GM23248 (cell line): Measurements from ENCODE around the gene FLT4. TPM values are rescaled to one million over a fixed set of nuclear protein-coding genes. Genes with fewer than 3 reads are reported as not detected.

Experiments
- DNase-seq: peaks from one replicate; pipeline ENCODE4 v3.0.0-alpha.2; 2015
- H2AFZ ChIP-seq: fragments of 200-600 bp; sonication (generic); 2 replicates; pipeline ENCODE4 v1.6.1; 2016; ENCODE audit warnings: antibody characterized with exemption
- H3F3A ChIP-seq: fragments of 200-600 bp; sonication (generic); 2 replicates; pipeline ENCODE4 v1.6.1; 2016; ENCODE audit warnings: mild to moderate bottlenecking, antibody characterized with exemption, mixed run types; ENCODE audit not compliant: insufficient read depth
- H3K27ac ChIP-seq: fragments of 200-600 bp; sonication (generic); 2 replicates; pipeline ENCODE4 v1.5.1; 2016; ENCODE audit warnings: mild to moderate bottlenecking
- H3K27me3 ChIP-seq: fragments of 200-600 bp; sonication (generic); replicated peaks from 2 replicates; pipeline ENCODE4 v1.6.1; 2016; ENCODE audit warnings: mild to moderate bottlenecking; ENCODE audit not compliant: insufficient read depth
- H3K36me3 ChIP-seq: fragments of 200-600 bp; sonication (generic); 2 replicates; pipeline ENCODE4 v1.6.1; 2016; ENCODE audit warnings: low read depth, mild to moderate bottlenecking
- H3K4me1 ChIP-seq: fragments of 200-600 bp; sonication (generic); 2 replicates; pipeline ENCODE4 v1.6.1; 2016; ENCODE audit warnings: mild to moderate bottlenecking; ENCODE audit not compliant: insufficient read depth
- H3K4me2 ChIP-seq: fragments of 200-600 bp; sonication (generic); one replicate; pipeline ENCODE4 v1.6.1; 2016; ENCODE audit warnings: mild to moderate bottlenecking; ENCODE audit not compliant: unreplicated experiment
- H3K4me3 ChIP-seq: fragments of 200-600 bp; sonication (generic); 2 replicates; pipeline ENCODE4 v1.5.1; 2016; ENCODE audit warnings: mild to moderate bottlenecking
- H3K79me2 ChIP-seq: fragments of 200-600 bp; sonication (generic); 2 replicates; pipeline ENCODE4 v1.6.1; 2016; ENCODE audit warnings: mild to moderate bottlenecking; ENCODE audit not compliant: insufficient read depth
- H3K9ac ChIP-seq: fragments of 200-600 bp; sonication (generic); 2 replicates; pipeline ENCODE4 v1.6.1; 2016; ENCODE audit warnings: mild to moderate bottlenecking
- H3K9me2 ChIP-seq: fragments of 200-600 bp; sonication (generic); 2 replicates; pipeline ENCODE4 v1.6.1; 2016; ENCODE audit warnings: mixed run types, mild to moderate bottlenecking, moderate library complexity; ENCODE audit not compliant: insufficient read depth
- H3K9me3 ChIP-seq: fragments of 200-600 bp; sonication (generic); one replicate; pipeline ENCODE4 v1.6.1; 2017; ENCODE audit warnings: low read depth
- H4K20me1 ChIP-seq: fragments of 200-600 bp; sonication (generic); 2 replicates; pipeline ENCODE4 v1.6.0; 2016; ENCODE audit not compliant: insufficient read depth
- EZH2 ChIP-seq: fragments of 200-600 bp; sonication (generic); IDR thresholded peaks from 2 replicates; pipeline ENCODE4 v1.6.1; 2018; ENCODE audit warnings: antibody characterized with exemption, mild to moderate bottlenecking; ENCODE audit not compliant: insufficient read depth, poor library complexity, severe bottlenecking
- EZH2phosphoT487 ChIP-seq: fragments of 200-600 bp; sonication (generic); IDR thresholded peaks from 2 replicates; pipeline ENCODE4 v1.6.1; 2018; ENCODE audit warnings: antibody characterized with exemption, moderate library complexity, mild to moderate bottlenecking, low read depth; ENCODE audit not compliant: insufficient read depth
- WGBS, 2 experiments: methylation state at CpG; one replicate each; pipeline ENCODE4 v1.1.6; 2015 to 2017; ENCODE audit warnings: low lambda C conversion rate in 2 of 2, low coverage in 1 of 2; ENCODE audit errors: missing lambda C conversion rate in 2 of 2; 5-methylcytosine and 5-hydroxymethylcytosine counted together
- in situ Hi-C: fragments of 300-500 bp; cut with MboI; formaldehyde crosslinking; loops from 2 replicates; pipeline ENCODE4 v1.15.0; 2020
- polyA plus RNA-seq: library from polyadenylated mRNA; unstranded; fragments of >200 nt; fragmentation: Nextera tagmentation; extraction: Ambion mirVana; gene quantifications from 2 replicates; pipeline ENCODE4 v1.2.1, GENCODE V29; 2016
- total RNA-seq: library from RNA; depleted of rRNA; stranded (reverse); fragments of >200 nt; shearing (Covaris generic); gene quantifications from 2 replicates; pipeline ENCODE4 v1.2.3, GENCODE V29; 2014

The FLT4 gene
- total and polyA plus RNA-seq, 2 experiments from 2014 or later, result not detected

DNA sequence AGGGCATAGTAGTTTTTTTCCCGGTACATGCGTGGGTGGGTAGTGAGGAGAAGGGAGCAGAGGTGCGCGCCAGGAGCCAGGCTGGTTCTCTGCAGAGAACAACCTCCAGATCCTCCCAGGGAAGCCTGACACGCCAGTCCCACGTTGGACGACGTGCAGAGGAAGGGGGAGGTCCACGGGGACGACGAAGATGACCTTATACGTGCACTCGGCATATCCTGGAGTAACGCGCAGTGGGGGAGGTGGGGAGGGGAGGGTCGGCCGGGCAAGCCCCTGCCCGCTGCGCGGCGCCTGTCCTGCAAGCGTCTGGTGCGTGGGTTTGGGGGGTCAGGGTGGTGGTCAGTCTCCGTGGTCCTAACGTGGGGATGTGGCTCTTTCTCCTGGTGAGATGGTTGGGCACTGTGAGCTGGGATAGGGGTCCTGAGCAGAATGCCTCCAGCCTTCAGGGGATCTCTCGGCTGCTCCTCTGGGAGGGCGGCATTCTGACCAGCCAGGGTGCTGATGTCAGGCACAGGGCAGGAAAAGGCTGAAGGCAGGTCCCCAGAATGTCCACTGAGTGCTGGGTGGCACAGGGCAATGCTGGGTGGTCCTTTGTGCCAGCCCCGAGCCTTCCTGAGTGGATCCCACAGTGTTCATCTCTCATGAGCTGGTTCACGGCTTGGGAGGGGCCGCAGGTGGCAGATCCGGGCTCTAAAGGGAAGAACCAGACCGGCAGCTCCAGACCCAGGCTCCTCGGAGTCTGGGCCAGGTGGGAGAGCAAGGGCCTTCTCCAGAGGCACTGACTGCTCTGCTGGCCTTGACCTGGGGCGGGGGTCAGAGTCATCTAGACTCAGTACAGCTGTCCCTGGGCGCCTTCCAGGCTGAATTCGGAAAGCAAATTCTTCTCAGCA lies 47.6 kb downstream of the FLT4 start:
- H3K79me2 ChIP-seq, result no peaks in the 10 kb centered on the region
- H3F3A ChIP-seq, result no peaks in the 10 kb centered on the region

DNA sequence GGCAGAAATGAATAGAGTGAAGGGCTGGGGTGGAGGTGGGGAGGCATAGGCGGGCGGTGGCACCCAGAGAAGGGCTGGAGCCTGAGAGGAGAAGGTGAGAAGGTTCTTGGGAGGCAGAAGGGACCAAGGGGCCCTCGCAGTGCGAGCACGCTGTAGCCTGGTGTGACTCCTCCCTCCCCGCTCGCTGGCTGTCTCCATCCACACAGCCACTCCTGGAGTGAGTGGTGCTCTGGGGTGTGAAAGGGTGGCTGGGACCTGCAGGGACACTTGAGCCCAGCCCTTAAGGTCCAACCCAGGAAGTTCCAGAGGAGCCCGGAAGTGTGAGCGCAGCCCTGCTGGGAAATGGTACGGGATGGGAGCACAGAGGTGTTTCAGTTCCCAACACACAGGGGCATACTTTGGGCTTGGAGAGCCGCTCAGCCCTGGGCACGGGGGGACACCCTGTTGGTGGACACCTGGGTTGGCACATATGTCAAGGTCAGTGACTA lies 48.8 kb downstream of the FLT4 start:
- Histone ChIP-seq H3K4me1 (no peaks in the 10 kb centered on the region), H3K36me3 (no peaks in the 10 kb centered on the region), H3K9me3 (no peaks in the 10 kb centered on the region), H3K27me3 (no peaks in the 10 kb centered on the region; the same call in 1 of the 2 replicates), H3K79me2 (no peaks in the 10 kb centered on the region), H3K27ac (no peak overlapping the region), H3K9me2 (no peaks in the 10 kb centered on the region), H3F3A (no peaks in the 10 kb centered on the region), H3K4me2 (no peak overlapping the region), H2AFZ (no peak overlapping the region), H3K4me3 (no peak overlapping the region), H3K9ac (no peak overlapping the region), H4K20me1 (no peaks in the 10 kb centered on the region)
- in situ Hi-C loops, result no loop called here
- no peak for DNase-seq
- no peak for TF ChIP-seq EZH2phosphoT487
- TF ChIP-seq EZH2, result no peak
- 83 to 84% methylated on average over 12 of the region's 12 CpGs for WGBS, 2 experiments

More for the DNA sequence above, 47.6 kb downstream of the FLT4 start:
- no peak for DNase-seq
- in situ Hi-C loops, result no loop called here
- Histone ChIP-seq H4K20me1 (no peaks in the 10 kb centered on the region), H3K9ac (no peak overlapping the region), H3K4me3 (no peak overlapping the region), H2AFZ (no peak overlapping the region), H3K9me2 (no peaks in the 10 kb centered on the region), H3K36me3 (no peaks in the 10 kb centered on the region), H3K27ac (no peak overlapping the region), H3K4me1 (no peaks in the 10 kb centered on the region), H3K27me3 (no peaks in the 10 kb centered on the region; the same call in 1 of the 2 replicates), H3K4me2 (no peak overlapping the region), H3K9me3 (no peaks in the 10 kb centered on the region)
- TF ChIP-seq EZH2 (no peak), EZH2phosphoT487 (no peak)
- 63 to 67% methylated on average over 25 to 36 of the region's 36 CpGs for WGBS, 2 experiments

DNA sequence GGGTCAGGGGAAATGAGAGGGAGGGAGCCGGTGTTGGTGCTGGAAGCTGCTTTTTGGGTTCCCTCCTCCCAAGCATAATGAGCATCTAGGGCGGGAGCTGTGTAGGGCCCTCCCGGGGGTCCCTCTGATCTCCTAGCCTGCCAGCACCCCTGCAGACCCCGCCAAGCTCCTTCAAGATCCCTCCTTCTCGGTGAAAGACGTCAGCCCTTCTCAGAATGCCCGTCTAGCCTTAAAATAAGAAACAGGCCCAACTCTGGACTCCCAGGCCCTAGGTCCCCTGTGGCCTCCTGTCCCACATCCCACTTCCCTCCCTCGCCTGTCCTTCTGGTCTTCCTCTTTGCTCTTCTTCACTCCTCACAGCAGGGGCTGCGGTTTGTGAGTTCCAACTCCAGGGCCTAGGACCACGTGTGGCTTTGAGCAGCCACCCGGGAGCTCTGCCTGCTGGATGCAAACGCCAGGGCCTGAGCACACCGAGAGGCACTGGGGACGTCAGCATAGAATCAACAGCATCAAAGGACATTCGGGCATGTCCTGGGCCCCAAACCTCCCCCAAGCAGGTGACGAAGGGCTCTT lies 49.3 kb downstream of the FLT4 start:
- H3K36me3 ChIP-seq, result no peaks in the 10 kb centered on the region
- no peaks in the 10 kb centered on the region for H3F3A ChIP-seq
- no peaks in the 10 kb centered on the region; the same call in 1 of the 2 replicates for H3K27me3 ChIP-seq
- in situ Hi-C loops, result no loop called here
- no peaks in the 10 kb centered on the region for H4K20me1 ChIP-seq
- no peak for DNase-seq
- H3K79me2 ChIP-seq, result no peaks in the 10 kb centered on the region
- H2AFZ ChIP-seq, result no peak overlapping the region
- H3K4me3 ChIP-seq, result no peak overlapping the region
- TF ChIP-seq EZH2, result no peak
- H3K9ac ChIP-seq, result no peak overlapping the region
- no peaks in the 10 kb centered on the region for H3K9me3 ChIP-seq
- no peak overlapping the region for H3K4me2 ChIP-seq
- WGBS, 2 experiments, result 25 to 30% methylated on average over 15 to 16 of the region's 16 CpGs
- H3K9me2 ChIP-seq, result no peaks in the 10 kb centered on the region
- H3K4me1 ChIP-seq, result no peaks in the 10 kb centered on the region
- H3K27ac ChIP-seq, result no peak overlapping the region

DNA sequence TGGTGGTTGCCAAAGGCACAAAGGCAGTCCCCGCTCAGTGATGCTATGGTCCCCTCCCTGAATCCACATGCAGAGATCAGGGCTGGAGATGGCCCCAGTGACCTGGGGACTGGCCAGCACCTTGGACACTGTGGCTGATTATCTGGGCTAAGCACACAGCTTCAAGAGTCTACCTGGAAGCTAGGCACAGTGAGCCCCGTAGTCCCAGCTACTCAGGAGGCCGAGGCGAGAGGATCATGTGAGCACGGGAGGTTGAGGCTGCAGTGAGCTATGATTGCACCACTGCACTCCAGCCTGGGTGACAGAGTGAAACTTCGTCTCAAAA lies 49.8 kb downstream of the FLT4 start:
- in situ Hi-C loops, result no loop called here
- 75 to 85% methylated on average over 5 to 6 of the region's 6 CpGs for WGBS, 2 experiments
- DNase-seq, result no peak
- H3K4me2 ChIP-seq, result no peak overlapping the region
- no peaks in the 10 kb centered on the region for H3K79me2 ChIP-seq
- H3K27ac ChIP-seq, result no peak overlapping the region
- no peaks in the 10 kb centered on the region for H3F3A ChIP-seq
- H2AFZ ChIP-seq, result no peak overlapping the region
- H3K27me3 ChIP-seq, result no peaks in the 10 kb centered on the region
- no peak for TF ChIP-seq EZH2phosphoT487
- TF ChIP-seq EZH2, result no peak
- no peaks in the 10 kb centered on the region for H3K36me3 ChIP-seq
- H3K9me2 ChIP-seq, result no peaks in the 10 kb centered on the region
- H3K9ac ChIP-seq, result no peak overlapping the region
- H3K4me3 ChIP-seq, result no peak overlapping the region
- H3K9me3 ChIP-seq, result no peaks in the 10 kb centered on the region
- H3K4me1 ChIP-seq, result no peaks in the 10 kb centered on the region
- no peaks in the 10 kb centered on the region for H4K20me1 ChIP-seq
